ENCODE measurements around the gene RBM4. TPM values are rescaled to one million over a fixed set of nuclear protein-coding genes. Genes with fewer than 3 reads are reported as not detected.

The RBM4 gene
- total and polyA plus RNA-seq, 9 of the 15 experiments (the other 6 are each of a cell fraction or from before 2014, with no cell fraction given), result 81.6 to 233 (median 122) TPM

DNA sequence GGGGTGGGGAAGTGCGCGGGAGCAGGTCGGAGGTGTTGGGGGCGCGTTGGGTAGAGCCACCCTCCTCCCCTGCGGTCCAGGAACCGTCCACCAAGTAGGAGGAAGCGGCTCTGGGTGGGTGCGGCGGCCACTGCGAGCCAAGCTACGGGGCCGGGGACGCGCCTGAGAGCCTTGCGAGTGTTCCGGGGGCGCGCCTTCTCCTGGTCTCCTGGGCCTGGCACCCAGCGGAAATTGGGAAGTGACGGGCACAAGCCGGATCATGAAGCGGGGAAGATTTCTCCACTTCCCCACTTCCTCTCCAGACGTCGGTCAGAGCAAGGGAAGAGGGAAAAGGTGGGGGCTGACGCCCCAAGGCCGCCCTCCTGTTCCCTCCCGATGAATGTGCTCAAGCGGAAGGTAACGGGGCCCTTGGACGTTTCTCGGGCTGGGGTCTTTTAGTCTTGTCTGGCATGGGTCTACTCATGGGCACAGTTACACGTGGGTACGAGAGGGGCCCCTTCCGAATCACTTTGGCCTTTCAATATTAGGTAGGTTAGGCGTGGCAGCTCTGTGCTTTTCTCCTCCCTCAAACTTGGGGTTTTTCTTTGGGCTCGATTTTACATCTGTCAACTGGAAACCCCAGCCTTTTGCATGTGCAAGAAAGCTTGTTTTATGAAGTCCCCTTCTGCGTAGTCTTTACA lies 21.2 kb upstream of the RBM4 start (continued):
- TF ChIP-seq, protein P1, sequence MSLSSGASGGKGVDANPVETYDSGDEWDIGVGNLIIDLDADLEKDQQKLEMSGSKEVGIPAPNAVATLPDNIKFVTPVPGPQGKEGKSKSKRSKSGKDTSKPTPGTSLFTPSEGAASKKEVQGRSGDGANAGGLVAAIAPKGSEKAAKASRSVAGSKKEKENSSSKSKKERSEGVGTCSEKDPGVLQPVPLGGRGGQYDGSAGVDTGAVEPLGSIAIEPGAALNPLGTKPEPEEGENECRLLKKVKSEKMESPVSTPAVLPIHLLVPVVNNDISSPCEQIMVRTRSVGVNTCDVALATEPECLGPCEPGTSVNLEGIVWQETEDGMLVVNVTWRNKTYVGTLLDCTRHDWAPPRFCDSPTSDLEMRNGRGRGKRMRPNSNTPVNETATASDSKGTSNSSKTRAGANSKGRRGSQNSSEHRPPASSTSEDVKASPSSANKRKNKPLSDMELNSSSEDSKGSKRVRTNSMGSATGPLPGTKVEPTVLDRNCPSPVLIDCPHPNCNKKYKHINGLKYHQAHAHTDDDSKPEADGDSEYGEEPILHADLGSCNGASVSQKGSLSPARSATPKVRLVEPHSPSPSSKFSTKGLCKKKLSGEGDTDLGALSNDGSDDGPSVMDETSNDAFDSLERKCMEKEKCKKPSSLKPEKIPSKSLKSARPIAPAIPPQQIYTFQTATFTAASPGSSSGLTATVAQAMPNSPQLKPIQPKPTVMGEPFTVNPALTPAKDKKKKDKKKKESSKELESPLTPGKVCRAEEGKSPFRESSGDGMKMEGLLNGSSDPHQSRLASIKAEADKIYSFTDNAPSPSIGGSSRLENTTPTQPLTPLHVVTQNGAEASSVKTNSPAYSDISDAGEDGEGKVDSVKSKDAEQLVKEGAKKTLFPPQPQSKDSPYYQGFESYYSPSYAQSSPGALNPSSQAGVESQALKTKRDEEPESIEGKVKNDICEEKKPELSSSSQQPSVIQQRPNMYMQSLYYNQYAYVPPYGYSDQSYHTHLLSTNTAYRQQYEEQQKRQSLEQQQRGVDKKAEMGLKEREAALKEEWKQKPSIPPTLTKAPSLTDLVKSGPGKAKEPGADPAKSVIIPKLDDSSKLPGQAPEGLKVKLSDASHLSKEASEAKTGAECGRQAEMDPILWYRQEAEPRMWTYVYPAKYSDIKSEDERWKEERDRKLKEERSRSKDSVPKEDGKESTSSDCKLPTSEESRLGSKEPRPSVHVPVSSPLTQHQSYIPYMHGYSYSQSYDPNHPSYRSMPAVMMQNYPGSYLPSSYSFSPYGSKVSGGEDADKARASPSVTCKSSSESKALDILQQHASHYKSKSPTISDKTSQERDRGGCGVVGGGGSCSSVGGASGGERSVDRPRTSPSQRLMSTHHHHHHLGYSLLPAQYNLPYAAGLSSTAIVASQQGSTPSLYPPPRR (CRISPR knock-in tag; IDR thresholded peaks at IDR 0.05; ENCODE audit: borderline replicate concordance), result no peak
- TF ChIP-seq, protein P2, sequence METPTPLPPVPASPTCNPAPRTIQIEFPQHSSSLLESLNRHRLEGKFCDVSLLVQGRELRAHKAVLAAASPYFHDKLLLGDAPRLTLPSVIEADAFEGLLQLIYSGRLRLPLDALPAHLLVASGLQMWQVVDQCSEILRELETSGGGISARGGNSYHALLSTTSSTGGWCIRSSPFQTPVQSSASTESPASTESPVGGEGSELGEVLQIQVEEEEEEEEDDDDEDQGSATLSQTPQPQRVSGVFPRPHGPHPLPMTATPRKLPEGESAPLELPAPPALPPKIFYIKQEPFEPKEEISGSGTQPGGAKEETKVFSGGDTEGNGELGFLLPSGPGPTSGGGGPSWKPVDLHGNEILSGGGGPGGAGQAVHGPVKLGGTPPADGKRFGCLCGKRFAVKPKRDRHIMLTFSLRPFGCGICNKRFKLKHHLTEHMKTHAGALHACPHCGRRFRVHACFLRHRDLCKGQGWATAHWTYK (CRISPR knock-in tag; IDR thresholded peaks at IDR 0.05), result no peak
- TF ChIP-seq YBX1 (IDR thresholded peaks at IDR 0.05), result no peak
